Mesenchymal stem cell (in vitro differentiated cells and primary cell): Measurements from ENCODE around the gene TRAK2. TPM values are rescaled to one million over a fixed set of nuclear protein-coding genes. Genes with fewer than 3 reads are reported as not detected.

Experiments used
- DNase-seq: peaks from one replicate; pipeline ENCODE4 v3.0.0-alpha.2; 2013
- H2AFZ ChIP-seq: one replicate; pipeline ENCODE4 v1.6.1; 2013; ENCODE audit warnings: low read depth, mild to moderate bottlenecking, control low read depth, inconsistent platforms, low read length, moderate library complexity
- H2AK5ac ChIP-seq: 2 replicates; pipeline ENCODE4 v1.6.1; 2013; ENCODE audit warnings: low read length, moderate library complexity, mild to moderate bottlenecking, inconsistent platforms; ENCODE audit not compliant: severe bottlenecking
- H2BK120ac ChIP-seq: one replicate; pipeline ENCODE4 v1.6.1; 2013; ENCODE audit warnings: low read depth, mild to moderate bottlenecking, inconsistent platforms, low read length, moderate library complexity
- H2BK12ac ChIP-seq, 2 experiments: one replicate each; pipeline ENCODE4 v1.6.1; 2013; ENCODE audit warnings: inconsistent platforms in 2 of 2, low read length in 2 of 2, mild to moderate bottlenecking in 2 of 2, moderate library complexity in 2 of 2, control low read depth in 1 of 2
- H2BK15ac ChIP-seq: one replicate; pipeline ENCODE4 v1.6.1; 2013; ENCODE audit warnings: mild to moderate bottlenecking, low read depth, inconsistent platforms; ENCODE audit not compliant: poor library complexity, severe bottlenecking
- H2BK5ac ChIP-seq: 2 replicates; pipeline ENCODE4 v1.6.1; 2013; ENCODE audit warnings: low read depth, mild to moderate bottlenecking, low read length, control low read depth, inconsistent platforms; ENCODE audit not compliant: poor library complexity, severe bottlenecking
- H3K14ac ChIP-seq, 2 experiments: one replicate each; pipeline ENCODE4 v1.6.1; 2013; ENCODE audit warnings: inconsistent platforms in 2 of 2, low read length in 2 of 2, control low read depth in 1 of 2, mild to moderate bottlenecking in 1 of 2, moderate library complexity in 1 of 2
- H3K18ac ChIP-seq, 2 experiments: one replicate each; pipeline ENCODE4 v1.6.1; 2013; ENCODE audit warnings: inconsistent platforms in 2 of 2, low read length in 2 of 2, control low read depth in 1 of 2, low read depth in 1 of 2, mild to moderate bottlenecking in 1 of 2
- H3K23ac ChIP-seq, 2 experiments: one replicate each; pipeline ENCODE4 v1.6.1; 2013; ENCODE audit warnings: inconsistent platforms in 2 of 2, low read length in 2 of 2, mild to moderate bottlenecking in 2 of 2, moderate library complexity in 2 of 2, control low read depth in 1 of 2
- H3K27ac ChIP-seq: 2 replicates; pipeline ENCODE4 v1.5.1; 2013; ENCODE audit warnings: mild to moderate bottlenecking, moderate library complexity, low read length, control low read depth, inconsistent platforms; ENCODE audit not compliant: poor library complexity, severe bottlenecking
- H3K27me3 ChIP-seq, 2 experiments: 2 replicates each; pipeline versions ENCODE4 v1.6.1 to v1.7.0; 2013; ENCODE audit warnings: low read length in 2 of 2, mild to moderate bottlenecking in 2 of 2, moderate library complexity in 2 of 2, control low read depth in 1 of 2, inconsistent platforms in 1 of 2; ENCODE audit not compliant: control insufficient read depth in 1 of 2, insufficient read depth in 1 of 2
- H3K36me3 ChIP-seq, 2 experiments: 2 replicates each; pipeline versions ENCODE4 v1.6.1 to v1.7.0; 2013; ENCODE audit warnings: low read length in 2 of 2, control low read depth in 1 of 2, inconsistent platforms in 1 of 2, low read depth in 1 of 2, mild to moderate bottlenecking in 1 of 2; ENCODE audit not compliant: insufficient read depth in 2 of 2, control insufficient read depth in 1 of 2
- H3K4ac ChIP-seq, 2 experiments: one replicate each; pipeline ENCODE4 v1.6.1; 2013; ENCODE audit warnings: inconsistent platforms in 2 of 2, low read length in 2 of 2, mild to moderate bottlenecking in 2 of 2, moderate library complexity in 2 of 2, control low read depth in 1 of 2, low read depth in 1 of 2
- H3K4me1 ChIP-seq: 2 replicates; pipeline ENCODE4 v1.6.1; 2013; ENCODE audit warnings: low read depth, low read length, control low read depth; ENCODE audit not compliant: control insufficient read depth, insufficient read depth
- H3K4me2 ChIP-seq: 2 replicates; pipeline ENCODE4 v1.6.1; 2013; ENCODE audit warnings: low read length, mild to moderate bottlenecking, inconsistent platforms; ENCODE audit not compliant: poor library complexity, severe bottlenecking
- H3K4me3 ChIP-seq, 2 experiments: 2 replicates each; pipeline versions ENCODE4 v1.5.1 to v1.7.0; 2013; ENCODE audit warnings: low read length in 2 of 2, mild to moderate bottlenecking in 2 of 2, control low read depth in 1 of 2, low read depth in 1 of 2; ENCODE audit not compliant: insufficient read depth in 1 of 2
- H3K79me1 ChIP-seq: replicated peaks from 2 replicates; pipeline ENCODE4 v1.6.1; 2013; ENCODE audit warnings: mild to moderate bottlenecking, control low read depth, low read length, inconsistent platforms; ENCODE audit not compliant: poor library complexity, severe bottlenecking
- H3K9ac ChIP-seq: 2 replicates; pipeline ENCODE4 v1.7.0; 2013; ENCODE audit warnings: mild to moderate bottlenecking, low read length, moderate library complexity
- H3K9me3 ChIP-seq: 2 replicates; pipeline ENCODE4 v1.7.0; 2013; ENCODE audit warnings: mild to moderate bottlenecking, low read length; ENCODE audit not compliant: control insufficient read depth
- H4K8ac ChIP-seq: one replicate; pipeline ENCODE4 v1.6.1; 2013; ENCODE audit warnings: inconsistent platforms, mild to moderate bottlenecking, low read length, moderate library complexity
- H4K91ac ChIP-seq: one replicate; pipeline ENCODE4 v1.6.1; 2013; ENCODE audit warnings: mild to moderate bottlenecking, low read length, inconsistent platforms
- WGBS: methylation state at CpG from one replicate; pipeline ENCODE4 v1.1.7; 2013; ENCODE audit warnings: mixed read lengths; 5-methylcytosine and 5-hydroxymethylcytosine counted together
- polyA plus RNA-seq, 2 experiments: library from polyadenylated mRNA; stranded (reverse); fragments of 200-250 nt; gene quantifications; one replicate each; pipeline ENCODE4 v1.2.3, GENCODE V29; 2013

TRAK2 gene
- polyA plus RNA-seq (2013, experiment 1 of 2): 22.0 TPM
- polyA plus RNA-seq (2013, experiment 2 of 2): 21.9 TPM

- under 1% methylated on average over 45 of the region's 78 CpGs for WGBS
- Histone ChIP-seq H3K4ac (peak within 1 kb of the TSS; percentile 60 to 97), H3K23ac (peak within 1 kb of the TSS in 1 of 2 experiments; percentile 99), H3K79me1 (peaks cover 21% of the 10 kb centered on the region), H2BK120ac (peak within 1 kb of the TSS; percentile 84), H4K8ac (peak within 1 kb of the TSS; percentile 55), H2AK5ac (no peak within 1 kb of the TSS), H3K14ac (peak within 1 kb of the TSS in 1 of 2 experiments; percentile 85), H3K27ac (peak within 1 kb of the TSS; percentile 17), H2BK15ac (peak within 1 kb of the TSS; percentile 89), H3K4me1 (peaks cover 3% of the 10 kb centered on the region), H2BK5ac (peak within 1 kb of the TSS; percentile 60), H3K9me3 (no peaks in the 10 kb centered on the region), H2AFZ (peak within 1 kb of the TSS; percentile 96), H3K27me3 (no peaks in the 10 kb centered on the region), H4K91ac (peak within 1 kb of the TSS; percentile 78), H2BK12ac (peak within 1 kb of the TSS in 1 of 2 experiments; percentile 71), H3K9ac (peak within 1 kb of the TSS; percentile 96), H3K36me3 (peaks cover 0 to 41% of the 10 kb centered on the region in 2 experiments), H3K18ac (peak within 1 kb of the TSS; percentile 88 to 91), H3K4me3 (peak within 1 kb of the TSS; percentile 75 to 99), H3K4me2 (peak within 1 kb of the TSS; percentile 86)
- peak; percentile 95 for DNase-seq
These were observed at the start of gene TRAK2, which contains the start of gene STRADB for GRCh38 chr2:201451292-201452057. TRAK2 (minus strand) TSS chr2:201451458; CDS start chr2:201420507, 30,951 bp downstream. STRADB (plus strand) TSS chr2:201451740; CDS start chr2:201454841, 3,101 bp downstream.

GRCh38 chr2:201500534-201500933 lies 49.3 kb upstream of the TRAK2 start:
- Histone ChIP-seq H3K4me2 (no peak overlapping the region), H3K14ac (no peak overlapping the region), H3K23ac (no peak overlapping the region), H3K27me3 (no peaks in the 10 kb centered on the region), H3K9me3 (peaks cover 34% of the 10 kb centered on the region), H3K36me3 (no peaks in the 10 kb centered on the region), H2BK5ac (no peak overlapping the region), H3K4me3 (no peak overlapping the region), H2BK120ac (no peak overlapping the region), H4K91ac (no peak overlapping the region), H2AFZ (no peak overlapping the region), H2AK5ac (no peak overlapping the region), H3K9ac (no peak overlapping the region), H3K4me1 (no peaks in the 10 kb centered on the region), H3K27ac (no peak overlapping the region), H2BK12ac (no peak overlapping the region), H3K4ac (no peak overlapping the region), H4K8ac (no peak overlapping the region), H3K18ac (no peak overlapping the region), H3K79me1 (no peaks in the 10 kb centered on the region), H2BK15ac (no peak overlapping the region)
- WGBS: 100% methylated on average over 1 of the region's 3 CpGs
- peak; percentile 27 for DNase-seq

- no peak for DNase-seq
- Histone ChIP-seq H3K23ac (no peak overlapping the region), H3K4me1 (no peaks in the 10 kb centered on the region), H3K79me1 (no peaks in the 10 kb centered on the region), H3K36me3 (no peaks in the 10 kb centered on the region), H2AFZ (no peak overlapping the region), H3K9me3 (peaks cover 6% of the 10 kb centered on the region), H2BK12ac (no peak overlapping the region), H3K4me2 (no peak overlapping the region), H3K4ac (no peak overlapping the region), H3K14ac (no peak overlapping the region), H2BK120ac (no peak overlapping the region), H3K27me3 (no peaks in the 10 kb centered on the region), H3K4me3 (no peak overlapping the region), H2BK5ac (no peak overlapping the region), H3K27ac (no peak overlapping the region), H4K91ac (no peak overlapping the region), H2AK5ac (no peak overlapping the region), H4K8ac (no peak overlapping the region), H3K18ac (no peak overlapping the region), H3K9ac (no peak overlapping the region), H2BK15ac (no peak overlapping the region)
- WGBS: no CpG with 5 or more reads among the region's 1 CpG
These were observed 45.5 kb upstream of the TRAK2 start for GRCh38 chr2:201496785-201497184.

GRCh38 chr2:201490291-201490690 lies 39.0 kb upstream of the TRAK2 start:
- no peak overlapping the region for H2BK12ac ChIP-seq
- H3K14ac ChIP-seq: no peak overlapping the region
- no peak overlapping the region for H3K23ac ChIP-seq
- H3K79me1 ChIP-seq: no peaks in the 10 kb centered on the region
- 100% methylated on average over 3 of the region's 4 CpGs for WGBS
- no peaks in the 10 kb centered on the region for H3K36me3 ChIP-seq
- no peak overlapping the region for H4K8ac ChIP-seq
- no peak overlapping the region for H3K9ac ChIP-seq
- no peak overlapping the region for H3K4ac ChIP-seq
- no peak overlapping the region for H2BK15ac ChIP-seq
- H3K9me3 ChIP-seq: no peaks in the 10 kb centered on the region
- no peak overlapping the region for H2AK5ac ChIP-seq
- no peak for DNase-seq
- H3K4me1 ChIP-seq: no peaks in the 10 kb centered on the region
- no peak overlapping the region for H2BK120ac ChIP-seq
- no peak overlapping the region for H3K4me2 ChIP-seq
- H2BK5ac ChIP-seq: no peak overlapping the region
- H3K18ac ChIP-seq: no peak overlapping the region
- H3K27ac ChIP-seq: no peak overlapping the region
- no peaks in the 10 kb centered on the region for H3K27me3 ChIP-seq
- no peak overlapping the region for H2AFZ ChIP-seq
- H3K4me3 ChIP-seq: no peak overlapping the region
- no peak overlapping the region for H4K91ac ChIP-seq
